HepG2 (cell line): ENCODE measurements around the gene UTP15. TPM values are rescaled to one million over a fixed set of nuclear protein-coding genes. Genes with fewer than 3 reads are reported as not detected.
A peak's percentile ranks its signal among the peaks of the same experiment; 100 is the strongest.

Experiments used
- FOSL2 ChIP-seq: sonication (generic); formaldehyde crosslinking; IDR thresholded peaks from 2 replicates; pipeline ENCODE4 v1.4.0; 2020; ENCODE audit warnings: missing genetic modification reagents
- FOXP4 ChIP-seq: sonication (generic); formaldehyde crosslinking; IDR thresholded peaks from 2 replicates; pipeline ENCODE4 v1.4.0; 2020; ENCODE audit warnings: missing genetic modification reagents
- GLMP ChIP-seq: sonication (generic); formaldehyde crosslinking; IDR thresholded peaks from 2 replicates; pipeline ENCODE4 v1.9.0; 2021; ENCODE audit warnings: missing genetic modification reagents, mild to moderate bottlenecking, borderline replicate concordance
- GZF1 ChIP-seq: sonication (generic); formaldehyde crosslinking; IDR thresholded peaks from 2 replicates; pipeline ENCODE4 v1.5.1; 2020; ENCODE audit warnings: mild to moderate bottlenecking, missing genetic modification reagents
- HMG20A ChIP-seq: IDR thresholded peaks from 2 replicates; pipeline ENCODE4 v1.6.1; 2016; ENCODE audit warnings: borderline replicate concordance
- ISL2 ChIP-seq: sonication (generic); formaldehyde crosslinking; IDR thresholded peaks from 2 replicates; pipeline ENCODE4 v1.5.0; 2020; ENCODE audit warnings: missing genetic modification reagents
- ISX ChIP-seq: sonication (generic); formaldehyde crosslinking; conservative IDR thresholded peaks from 2 replicates; pipeline ENCODE4 v1.5.0; 2020; ENCODE audit warnings: missing genetic modification reagents
- KLF6 ChIP-seq: IDR thresholded peaks from 2 replicates; pipeline ENCODE4 v1.8.0; 2016; ENCODE audit warnings: missing biosample characterization, missing genetic modification reagents
- LCORL ChIP-seq, 2 experiments: fragments of 450-650 bp in 1 of 2; sonication (generic) in 1 of 2; formaldehyde crosslinking in 1 of 2; IDR thresholded peaks; 2 replicates each; pipeline versions ENCODE4 v1.5.0 to v1.6.1; 2017 to 2020; ENCODE audit warnings: antibody characterized with exemption in 1 of 2, missing genetic modification reagents in 1 of 2
- MTF2 ChIP-seq: sonication (generic); formaldehyde crosslinking; IDR thresholded peaks from 2 replicates; pipeline ENCODE4 v1.5.0; 2020; ENCODE audit warnings: missing genetic modification reagents, borderline replicate concordance
- REST ChIP-seq, 2 experiments: IDR thresholded peaks; 2 replicates each; pipeline ENCODE4 v1.6.1; 2011 to 2012; ENCODE audit warnings: low read length in 2 of 2, borderline replicate concordance in 1 of 2, low read depth in 1 of 2, mild to moderate bottlenecking in 1 of 2, moderate library complexity in 1 of 2
- SP5 ChIP-seq: IDR thresholded peaks from 2 replicates; pipeline ENCODE4 v1.6.1; 2016; ENCODE audit warnings: low read depth, borderline replicate concordance
- TIGD3 ChIP-seq: sonication (generic); formaldehyde crosslinking; IDR thresholded peaks from 2 replicates; pipeline ENCODE4 v1.5.1; 2020; ENCODE audit warnings: mild to moderate bottlenecking, missing genetic modification reagents, borderline replicate concordance
- ZBTB37 ChIP-seq: sonication (generic); formaldehyde crosslinking; IDR thresholded peaks from 2 replicates; pipeline ENCODE4 v1.4.0; 2020; ENCODE audit warnings: mild to moderate bottlenecking, missing genetic modification reagents
- ZBTB42 ChIP-seq: sonication (generic); formaldehyde crosslinking; IDR thresholded peaks from 2 replicates; pipeline ENCODE4 v1.5.0; 2020; ENCODE audit warnings: mild to moderate bottlenecking, missing genetic modification reagents
- ZNF121 ChIP-seq: sonication (generic); formaldehyde crosslinking; IDR thresholded peaks from 2 replicates; pipeline ENCODE4 v1.5.0; 2020; ENCODE audit warnings: mild to moderate bottlenecking, missing genetic modification reagents
- ZNF275 ChIP-seq: sonication (generic); formaldehyde crosslinking; IDR thresholded peaks from 2 replicates; pipeline ENCODE4 v1.8.0; 2022; ENCODE audit warnings: missing genetic modification reagents, mild to moderate bottlenecking, inconsistent platforms, borderline replicate concordance
- polyA plus RNA-seq, 8 experiments: library from polyadenylated mRNA; depleted of rRNA in 3 of 8; stranded (reverse) in 7 of 8; unstranded in 1 of 8; fragments of >200 nt; fragmentation: Illumina TruSeq in 4 of 8; extraction: Trizol in 4 of 8; gene quantifications; 2 replicates each; pipeline versions ENCODE4 v1.2.1 to v1.2.3, GENCODE V29; 2011 to 2016; ENCODE audit warnings: low read depth in 4 of 8, missing spikeins in 1 of 8, mixed read lengths in 1 of 8; ENCODE audit not compliant: insufficient read depth in 1 of 8
- total RNA-seq, 5 experiments: library from RNA; depleted of rRNA; stranded (reverse); fragments of >200 nt; fragmentation: Illumina TruSeq; extraction: Trizol; gene quantifications; 2 replicates each; pipeline ENCODE4 v1.2.3, GENCODE V29; 2016; ENCODE audit warnings: low read depth in 1 of 5

The UTP15 gene
- total and polyA plus RNA-seq, 2 of the 13 experiments (the other 11 are each of a cell fraction or from before 2014, with no cell fraction given), result 7.3 to 35.8 TPM

GRCh38 chr5:73623901-73624404, 58.4 kb downstream of the UTP15 start (continued):
- TF ChIP-seq GLMP (CRISPR knock-in tag), result no peak
- TF ChIP-seq KLF6 (CRISPR knock-in tag), result no peak
- no peak for TF ChIP-seq TIGD3 (CRISPR knock-in tag)
- peak; percentile 78 for TF ChIP-seq SP5 (CRISPR knock-in tag)
- no peak for TF ChIP-seq MTF2 (CRISPR knock-in tag)
- no peak; the same call in 1 of the 2 replicates for TF ChIP-seq ZNF121 (CRISPR knock-in tag)
- TF ChIP-seq ZNF275, result peak; percentile 85; the same call in 1 of the 2 replicates
- TF ChIP-seq ISL2, result peak; percentile 100
- TF ChIP-seq ZBTB37 (CRISPR knock-in tag), result 0 out of 2 replicates have a peak, but pooled peaks have one; percentile 38
- no peak for TF ChIP-seq ZBTB42 (CRISPR knock-in tag)
- TF ChIP-seq LCORL (IDR thresholded peaks at IDR 0.05), result no peak
- TF ChIP-seq LCORL (CRISPR knock-in tag; IDR thresholded peaks at IDR 0.05), result peak; percentile 81
- TF ChIP-seq FOSL2 (CRISPR knock-in tag), result peak; percentile 81
- no peak for TF ChIP-seq GZF1 (CRISPR knock-in tag)
- peak; percentile 99 for TF ChIP-seq HMG20A (CRISPR knock-in tag)
- TF ChIP-seq REST (IDR thresholded peaks at IDR 0.05; ENCODE audit: borderline replicate concordance in 1 of 2, low read depth in 1 of 2, low read length in 2 of 2), result peak in 1 of 2 experiments; percentile 81; a peak in 2 of 4 replicates
- no peak for TF ChIP-seq ISX (CRISPR knock-in tag)
- peak; percentile 97 for TF ChIP-seq FOXP4 (CRISPR knock-in tag)
